GM12878 (cell line): ENCODE measurements around the gene VASP. TPM values are rescaled to one million over a fixed set of nuclear protein-coding genes. Genes with fewer than 3 reads are reported as not detected.

Source experiments
- ATAC-seq: fragments of 200-7000 bp; cut with Tn5 transposase; 3 replicates; pipeline ENCODE4 v1.9.1; 2020; ENCODE audit warnings: mild to moderate bottlenecking, moderate library complexity
- BruUV-seq: library from RNA; stranded (reverse); fragments of 400-500 nt; replicated peaks from 2 replicates; lab custom pipeline; 2021; lab: Mats Ljungman, UMichigan
- CTCF ChIA-PET: fragments of 300-600 bp; sonication (Branson Sonifier 250); formaldehyde crosslinking; extraction: SDS; loops from one replicate; lab custom pipeline; 2021; ENCODE audit warnings: inconsistent platforms; lab: Yijun Ruan, JAX
- POLR2A ChIA-PET: fragments of 350-600 bp; formaldehyde crosslinking; extraction: SDS; loops from one replicate; lab custom pipeline; 2021; ENCODE audit warnings: inconsistent platforms; lab: Charles Lee
- RAD21 ChIA-PET: fragments of 300-600 bp; sonication (Branson Sonifier 250); formaldehyde crosslinking; loops from one replicate; lab custom pipeline; 2023; ENCODE audit warnings: antibody characterized with exemption; ENCODE audit not compliant: unreplicated experiment; lab: Charles Lee
- SMC1A ChIA-PET: fragments of 300-600 bp; sonication (Branson Sonifier 250); formaldehyde crosslinking; loops from one replicate; lab custom pipeline; 2023; ENCODE audit not compliant: unreplicated experiment, uncharacterized antibody; lab: Charles Lee
- DNase-seq: peaks from one replicate; pipeline ENCODE4 v3.0.0-alpha.2; 2011; ENCODE audit warnings: low read depth, low spot score
- FAIRE-seq: peaks from 3 replicates; lab custom pipeline; 2011; peaks lifted over from hg19 to GRCh38; lab: Jason Lieb, UNC
- H2AFZ ChIP-seq: 2 replicates; pipeline ENCODE4 v1.6.0; 2011; ENCODE audit warnings: low read depth, low read length, control low read depth; ENCODE audit not compliant: control insufficient read depth
- H3K27ac ChIP-seq: 2 replicates; pipeline ENCODE4 v1.5.1; 2011; ENCODE audit warnings: control low read depth; ENCODE audit not compliant: control insufficient read depth, insufficient read depth
- H3K27me3 ChIP-seq, 2 experiments: replicated peaks in 1 of 2; 2 replicates each; pipeline versions ENCODE4 v1.6.0 to v1.6.1; 2011; ENCODE audit warnings: low read length in 1 of 2; ENCODE audit not compliant: control insufficient read depth in 2 of 2, insufficient read depth in 2 of 2
- H3K36me3 ChIP-seq, 2 experiments: 2 replicates each; pipeline ENCODE4 v1.5.1; 2011; ENCODE audit warnings: low read length in 1 of 2; ENCODE audit not compliant: control insufficient read depth in 2 of 2, insufficient read depth in 2 of 2
- H3K4me1 ChIP-seq: 2 replicates; pipeline ENCODE4 v1.6.1; 2011; ENCODE audit warnings: mild to moderate bottlenecking, low read length, moderate library complexity, mixed read lengths; ENCODE audit not compliant: control insufficient read depth, insufficient read depth
- H3K4me2 ChIP-seq: 2 replicates; pipeline ENCODE4 v1.6.0; 2011; ENCODE audit warnings: control low read depth; ENCODE audit not compliant: control insufficient read depth, insufficient read depth
- H3K4me3 ChIP-seq: fragments of 200-600 bp; sonication (generic); 2 replicates; pipeline ENCODE4 v1.5.1; 2016
- H3K79me2 ChIP-seq: 2 replicates; pipeline ENCODE4 v1.6.0; 2011; ENCODE audit warnings: low read length; ENCODE audit not compliant: control insufficient read depth, insufficient read depth
- H3K9ac ChIP-seq: 2 replicates; pipeline ENCODE4 v1.8.0; 2011; ENCODE audit warnings: low read length, control low read depth, mixed read lengths; ENCODE audit not compliant: control insufficient read depth, insufficient read depth
- H3K9me3 ChIP-seq: replicated peaks from 3 replicates; pipeline ENCODE4 v1.5.1; 2011; ENCODE audit warnings: mild to moderate bottlenecking, low read length; ENCODE audit not compliant: control insufficient read depth, insufficient read depth
- H4K20me1 ChIP-seq: 2 replicates; pipeline ENCODE4 v1.6.0; 2011; ENCODE audit not compliant: control insufficient read depth, insufficient read depth
- ATF7 ChIP-seq: fragments of 450-650 bp; IDR thresholded peaks from 2 replicates; pipeline ENCODE4 v1.6.1; 2016; ENCODE audit warnings: low read depth, mild to moderate bottlenecking
- MXI1 ChIP-seq: fragments of 150-350 bp; IDR thresholded peaks from 2 replicates; pipeline ENCODE4 v1.6.1; 2011; ENCODE audit warnings: low read depth, mild to moderate bottlenecking, inconsistent platforms, low read length, improper control_type of control experiment
- NFYB ChIP-seq: IDR thresholded peaks from 2 replicates; pipeline ENCODE4 v1.6.1; 2011; ENCODE audit warnings: low read depth, mild to moderate bottlenecking, low read length, improper control_type of control experiment, moderate library complexity; ENCODE audit not compliant: insufficient read depth
- POLR2AphosphoS2 ChIP-seq: IDR thresholded peaks from 2 replicates; pipeline ENCODE4 v1.6.1; 2011; ENCODE audit warnings: low read depth, mild to moderate bottlenecking, low read length, improper control_type of control experiment, moderate library complexity
- RAD51 ChIP-seq: fragments of 450-650 bp; IDR thresholded peaks from 2 replicates; pipeline ENCODE4 v1.6.1; 2016; ENCODE audit warnings: moderate library complexity, mild to moderate bottlenecking, inconsistent platforms
- USF2 ChIP-seq: IDR thresholded peaks from 2 replicates; pipeline ENCODE4 v1.6.1; 2011; ENCODE audit warnings: low read depth, low read length, improper control_type of control experiment, borderline replicate concordance
- WGBS: methylation state at CpG from one replicate; pipeline ENCODE4 v1.1.6; 2016; ENCODE audit warnings: low lambda C conversion rate; ENCODE audit not compliant: insufficient replicate concordance, insufficient coverage; ENCODE audit errors: missing lambda C conversion rate; 5-methylcytosine and 5-hydroxymethylcytosine counted together
- in situ Hi-C: fragments of 300-500 bp; cut with MboI; formaldehyde crosslinking; loops from 9 replicates; pipeline ENCODE4 v1.14.3; 2018; ENCODE audit warnings: mixed read lengths
- intact Hi-C: fragments of 100-400 bp; cut with micrococcal nuclease; formaldehyde crosslinking; loops from one replicate; pipeline ENCODE4 v1.14.2; 2022; ENCODE audit not compliant: unreplicated experiment
- polyA plus RNA-seq, 11 experiments: library from polyadenylated mRNA; depleted of rRNA in 4 of 11; unstranded in 6 of 11; stranded (reverse) in 5 of 11; fragments of >200 nt; fragmentation: Nextera tagmentation in 4 of 11; fragmentation: Illumina TruSeq in 1 of 11; extraction: Ambion mirVana in 4 of 11; extraction: Trizol in 1 of 11; gene quantifications; 1 replicate in 1 of 11; 2 replicates in 10 of 11; pipeline versions ENCODE4 v1.2.1 to v1.2.3, GENCODE V29; 2011 to 2016; ENCODE audit warnings: inconsistent platforms in 2 of 11, missing spikeins in 2 of 11, low read depth in 1 of 11
- total RNA-seq, 4 experiments: library from RNA; depleted of rRNA in 3 of 4; stranded (reverse); fragments of >200 nt in 3 of 4; fragmentation: Illumina TruSeq in 1 of 4; extraction: Trizol in 1 of 4; gene quantifications; 2 replicates each; pipeline versions ENCODE4 v1.2.1 to v1.2.3, GENCODE V29; 2013 to 2021
- TF ChIP-seq, protein P1 (sequence below): fragments of 450-650 bp; IDR thresholded peaks from 2 replicates; pipeline ENCODE4 v1.6.1; 2016; ENCODE audit warnings: mild to moderate bottlenecking
- TF ChIP-seq, protein P2 (sequence below): IDR thresholded peaks from 2 replicates; pipeline ENCODE4 v1.6.1; 2011; ENCODE audit warnings: borderline replicate concordance, low read depth, mild to moderate bottlenecking, moderate library complexity, mixed read lengths, low read length; ENCODE audit not compliant: insufficient read depth; ENCODE audit errors: extremely low read length

Gene VASP
- total and polyA plus RNA-seq, 10 of the 15 experiments (the other 5 are each of a cell fraction or from before 2014, with no cell fraction given): 19.5 to 298 (median 84.8) TPM

- POLR2A ChIA-PET: interaction anchor here (0.5 to 1.6 kb wide), 2 partner anchors 10 to 15 kb away, joined by 3 read pairs; no protein-coding TSS in a partner anchor
- no peaks in the 10 kb centered on the region; the same call in 1 of the 2 replicates for H4K20me1 ChIP-seq
- no peak overlapping the region for H3K27ac ChIP-seq
- H3K79me2 ChIP-seq: peaks cover 2% of the 10 kb centered on the region; the same call in 1 of the 2 replicates
- no peak for ATAC-seq
- FAIRE-seq: no peak
- in situ Hi-C loops (no loop called here), intact Hi-C loops (no loop called here)
- CTCF ChIA-PET: interaction anchor here (1.1 kb wide), 1 partner anchor 15 kb away, joined by 6 read pairs; no protein-coding TSS in a partner anchor
- no peaks in the 10 kb centered on the region; the same call in 2 of the 3 replicates for H3K9me3 ChIP-seq
- H3K4me1 ChIP-seq: peaks cover 40% of the 10 kb centered on the region
- no TSS peak for BruUV-seq
- H3K27me3 ChIP-seq: peaks cover 0 to 2% of the 10 kb centered on the region in 2 experiments; a peak in 2 of 4 replicates
- WGBS: 74% methylated on average over 8 of the region's 8 CpGs
- H2AFZ ChIP-seq: no peak overlapping the region
- no peak overlapping the region for H3K9ac ChIP-seq
- SMC1A ChIA-PET: interaction anchor here (1.1 kb wide), 1 partner anchor 23 kb away, joined by 4 read pairs; no protein-coding TSS in a partner anchor
- TF ChIP-seq POLR2AphosphoS2 (no peak), ATF7 (peak; percentile 64)
- H3K36me3 ChIP-seq: no peaks in the 10 kb centered on the region
- DNase-seq: no peak
- H3K4me2 ChIP-seq: no peak overlapping the region
- RAD21 ChIA-PET: interaction anchor here (0.8 kb wide), 1 partner anchor 9 kb away, joined by 3 read pairs; no protein-coding TSS in a partner anchor
- H3K4me3 ChIP-seq: no peak overlapping the region
These were observed 6.2 kb upstream of the VASP start for GRCh38 chr19:45500918-45501729.

GRCh38 chr19:45501730-45502014 lies 5.6 kb upstream of the VASP start:
- SMC1A ChIA-PET: interaction anchor here (1.1 kb wide), 1 partner anchor 23 kb away, joined by 4 read pairs; no protein-coding TSS in a partner anchor
- FAIRE-seq: no peak
- H3K4me2 ChIP-seq: peak overlapping the region; percentile 35; the same call in 1 of the 2 replicates

More at GRCh38 chr19:45501730-45502014, 5.6 kb upstream of the VASP start:
- TF ChIP-seq RAD51: peak; percentile 49; the same call in 1 of the 2 replicates
- TF ChIP-seq USF2: peak; percentile 12; the same call in 1 of the 2 replicates
- TF ChIP-seq, protein P1, sequence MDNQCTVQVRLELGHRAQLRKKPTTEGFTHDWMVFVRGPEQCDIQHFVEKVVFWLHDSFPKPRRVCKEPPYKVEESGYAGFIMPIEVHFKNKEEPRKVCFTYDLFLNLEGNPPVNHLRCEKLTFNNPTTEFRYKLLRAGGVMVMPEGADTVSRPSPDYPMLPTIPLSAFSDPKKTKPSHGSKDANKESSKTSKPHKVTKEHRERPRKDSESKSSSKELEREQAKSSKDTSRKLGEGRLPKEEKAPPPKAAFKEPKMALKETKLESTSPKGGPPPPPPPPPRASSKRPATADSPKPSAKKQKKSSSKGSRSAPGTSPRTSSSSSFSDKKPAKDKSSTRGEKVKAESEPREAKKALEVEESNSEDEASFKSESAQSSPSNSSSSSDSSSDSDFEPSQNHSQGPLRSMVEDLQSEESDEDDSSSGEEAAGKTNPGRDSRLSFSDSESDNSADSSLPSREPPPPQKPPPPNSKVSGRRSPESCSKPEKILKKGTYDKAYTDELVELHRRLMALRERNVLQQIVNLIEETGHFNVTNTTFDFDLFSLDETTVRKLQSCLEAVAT: no peak
- TF ChIP-seq NFYB: peak; percentile 73
- TF ChIP-seq, protein P2, sequence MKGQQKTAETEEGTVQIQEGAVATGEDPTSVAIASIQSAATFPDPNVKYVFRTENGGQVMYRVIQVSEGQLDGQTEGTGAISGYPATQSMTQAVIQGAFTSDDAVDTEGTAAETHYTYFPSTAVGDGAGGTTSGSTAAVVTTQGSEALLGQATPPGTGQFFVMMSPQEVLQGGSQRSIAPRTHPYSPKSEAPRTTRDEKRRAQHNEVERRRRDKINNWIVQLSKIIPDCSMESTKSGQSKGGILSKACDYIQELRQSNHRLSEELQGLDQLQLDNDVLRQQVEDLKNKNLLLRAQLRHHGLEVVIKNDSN: peak; percentile 80
- TF ChIP-seq MXI1: no peak
- 0 out of 2 replicates have a peak, but pooled peaks have one; percentile 2 for TF ChIP-seq ATF7
- TF ChIP-seq, all 136 proteins: peak for 5
- POLR2A ChIA-PET: interaction anchor here (0.5 to 1.6 kb wide), 2 partner anchors 11 to 16 kb away, joined by 3 read pairs; no protein-coding TSS in a partner anchor
- WGBS: 72% methylated on average over 2 of the region's 2 CpGs
- no TSS peak for BruUV-seq
- no peak for ATAC-seq
- H3K27ac ChIP-seq: no peak overlapping the region
- H3K4me3 ChIP-seq: no peak overlapping the region
- in situ Hi-C loops (no loop called here), intact Hi-C loops (no loop called here)
- RAD21 ChIA-PET: interaction anchor here (0.8 kb wide), 1 partner anchor 8 kb away, joined by 3 read pairs; no protein-coding TSS in a partner anchor
- H3K9ac ChIP-seq: no peak overlapping the region
- H3K27me3 ChIP-seq: no peaks in the 10 kb centered on the region
- CTCF ChIA-PET: interaction anchor here (1.1 kb wide), 1 partner anchor 16 kb away, joined by 6 read pairs; no protein-coding TSS in a partner anchor
- no peaks in the 10 kb centered on the region for H3K36me3 ChIP-seq
- H2AFZ ChIP-seq: no peak overlapping the region
- H3K79me2 ChIP-seq: peaks cover 4% of the 10 kb centered on the region; the same call in 1 of the 2 replicates
- H3K4me1 ChIP-seq: peaks cover 36% of the 10 kb centered on the region
- no peak for DNase-seq
- no peaks in the 10 kb centered on the region; the same call in 2 of the 3 replicates for H3K9me3 ChIP-seq
- H4K20me1 ChIP-seq: no peaks in the 10 kb centered on the region
